Measurements from ENCODE around the gene SLC7A5. TPM values are rescaled to one million over a fixed set of nuclear protein-coding genes. Genes with fewer than 3 reads are reported as not detected.
"Not testable (repeated sequence)": the region's sequence is repeated elsewhere in the genome, so short reads cannot be mapped to it uniquely, and the experiment has no call there.

SLC7A5 gene
- polyA plus RNA-seq, 1 experiment: 60.2 TPM

DNA sequence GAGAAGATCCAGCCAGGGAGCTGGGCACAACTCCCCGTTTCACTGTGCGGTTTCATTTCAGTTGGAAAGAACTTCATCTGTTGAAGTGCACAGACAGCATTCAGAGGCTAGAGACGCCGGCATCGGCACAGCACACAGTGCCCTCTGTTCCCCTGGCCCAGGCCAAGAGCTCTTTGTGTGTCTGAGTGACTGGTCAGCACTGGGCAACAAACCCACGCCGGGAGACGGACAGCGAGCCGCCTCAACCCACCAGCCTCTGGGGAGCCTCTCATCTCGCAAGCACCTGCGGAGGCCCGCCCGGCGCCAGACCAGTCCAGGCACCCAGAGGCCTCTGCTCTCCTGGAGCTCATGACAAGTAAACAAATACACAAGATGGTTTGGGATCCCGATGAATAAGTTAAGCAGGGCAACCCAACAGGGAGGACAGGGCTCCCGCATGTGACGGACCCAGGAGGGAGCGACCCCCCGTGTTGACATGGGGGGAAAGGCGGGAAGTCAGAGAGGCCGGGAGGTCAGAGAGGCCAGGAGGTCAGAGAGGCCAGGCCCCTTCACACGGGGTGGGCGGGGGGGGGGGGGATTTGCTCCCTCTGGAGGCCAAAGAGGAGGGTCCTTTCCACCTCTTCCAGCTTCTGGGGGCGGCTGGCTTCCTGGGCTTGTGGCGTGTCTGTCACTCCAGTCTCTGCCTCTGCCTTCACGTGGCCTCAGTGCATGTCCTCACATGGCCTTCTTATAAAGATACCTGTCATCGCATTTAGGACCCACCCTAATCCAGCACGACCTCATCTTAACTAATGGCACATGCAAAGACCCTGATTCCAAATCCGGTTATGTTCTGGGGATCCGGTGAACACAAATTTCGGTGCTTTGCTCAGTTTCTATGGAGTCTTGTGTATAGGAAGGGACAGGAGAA, 77.8 kb downstream of the SLC7A5 start:
- TF ChIP-seq, protein P1, sequence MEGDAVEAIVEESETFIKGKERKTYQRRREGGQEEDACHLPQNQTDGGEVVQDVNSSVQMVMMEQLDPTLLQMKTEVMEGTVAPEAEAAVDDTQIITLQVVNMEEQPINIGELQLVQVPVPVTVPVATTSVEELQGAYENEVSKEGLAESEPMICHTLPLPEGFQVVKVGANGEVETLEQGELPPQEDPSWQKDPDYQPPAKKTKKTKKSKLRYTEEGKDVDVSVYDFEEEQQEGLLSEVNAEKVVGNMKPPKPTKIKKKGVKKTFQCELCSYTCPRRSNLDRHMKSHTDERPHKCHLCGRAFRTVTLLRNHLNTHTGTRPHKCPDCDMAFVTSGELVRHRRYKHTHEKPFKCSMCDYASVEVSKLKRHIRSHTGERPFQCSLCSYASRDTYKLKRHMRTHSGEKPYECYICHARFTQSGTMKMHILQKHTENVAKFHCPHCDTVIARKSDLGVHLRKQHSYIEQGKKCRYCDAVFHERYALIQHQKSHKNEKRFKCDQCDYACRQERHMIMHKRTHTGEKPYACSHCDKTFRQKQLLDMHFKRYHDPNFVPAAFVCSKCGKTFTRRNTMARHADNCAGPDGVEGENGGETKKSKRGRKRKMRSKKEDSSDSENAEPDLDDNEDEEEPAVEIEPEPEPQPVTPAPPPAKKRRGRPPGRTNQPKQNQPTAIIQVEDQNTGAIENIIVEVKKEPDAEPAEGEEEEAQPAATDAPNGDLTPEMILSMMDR (IDR thresholded peaks at IDR 0.05; ENCODE audit: insufficient read depth, low read depth, low read length): no peak
- ChIA-PET CTCF (interaction anchor here (0.9 to 4.1 kb wide), 8 partner anchors 10 to 80 kb away, joined by 3 to 11 read pairs (median 6); no protein-coding TSS in a partner anchor), POLR2A (no interaction called here)
- DNase-seq (ENCODE audit: low read depth): no peak
- no peaks in the 10 kb centered on the region for H3K36me3 ChIP-seq (ENCODE audit: control insufficient read depth, insufficient read depth, low read length)
- H3K27me3 ChIP-seq (ENCODE audit: control insufficient read depth, insufficient read depth, low read length): peaks cover 1% of the 10 kb centered on the region
- H3K4me3 ChIP-seq (ENCODE audit: low read depth, low read length): no peak overlapping the region

DNA sequence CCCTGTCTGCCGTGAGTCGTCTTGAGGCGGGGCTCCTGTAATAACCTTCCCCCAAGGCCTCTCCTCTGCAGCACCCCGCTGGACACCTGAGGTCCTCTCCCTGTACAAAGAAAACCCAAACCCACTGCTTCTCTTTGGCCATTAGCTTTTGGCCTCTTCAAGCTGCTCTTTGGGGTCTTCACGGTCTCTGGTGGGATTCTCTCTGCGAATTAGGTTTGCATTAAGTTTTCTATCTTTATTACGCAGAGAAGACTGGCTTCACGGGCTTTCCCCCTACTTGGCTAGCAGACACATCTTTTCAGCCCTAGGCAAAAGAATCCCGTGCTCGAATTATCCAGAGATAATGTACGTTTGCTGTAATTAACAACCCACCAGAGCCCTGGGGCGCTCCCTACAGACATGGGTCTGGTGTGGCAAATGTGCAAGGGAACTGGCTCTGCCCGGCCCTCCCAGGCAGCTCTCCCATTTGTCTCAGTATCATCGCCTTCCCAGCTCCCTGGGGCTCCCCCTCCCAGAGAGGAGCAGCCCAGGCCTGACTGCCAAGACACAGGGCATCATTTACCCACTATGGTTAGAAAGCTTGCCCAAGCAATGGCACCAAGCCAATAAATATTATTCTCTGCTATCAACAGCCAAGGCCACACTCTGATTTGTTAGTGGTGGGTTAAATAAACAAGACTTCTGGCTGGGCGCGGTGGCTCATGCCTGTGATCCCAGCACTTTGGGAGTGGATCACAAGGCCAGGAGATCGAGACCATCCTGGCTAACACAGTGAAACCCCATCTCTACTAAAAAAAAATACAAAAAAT, 78.8 kb downstream of the SLC7A5 start:
- TF ChIP-seq, protein P1 (IDR thresholded peaks at IDR 0.05; ENCODE audit: insufficient read depth, low read depth, low read length): no peak
- no peaks in the 10 kb centered on the region for H3K36me3 ChIP-seq (ENCODE audit: control insufficient read depth, insufficient read depth, low read length)
- H3K27me3 ChIP-seq (ENCODE audit: control insufficient read depth, insufficient read depth, low read length): no peaks in the 10 kb centered on the region; the same call in none of the 2 replicates
- POLR2A ChIA-PET: no interaction called here
- H3K4me3 ChIP-seq (ENCODE audit: low read depth, low read length): no peak overlapping the region
- no peak for DNase-seq (ENCODE audit: low read depth)
- CTCF ChIA-PET: interaction anchor here (0.6 to 4.1 kb wide), 7 partner anchors 9 to 129 kb away, joined by 3 to 11 read pairs (median 6); no protein-coding TSS in a partner anchor

DNA sequence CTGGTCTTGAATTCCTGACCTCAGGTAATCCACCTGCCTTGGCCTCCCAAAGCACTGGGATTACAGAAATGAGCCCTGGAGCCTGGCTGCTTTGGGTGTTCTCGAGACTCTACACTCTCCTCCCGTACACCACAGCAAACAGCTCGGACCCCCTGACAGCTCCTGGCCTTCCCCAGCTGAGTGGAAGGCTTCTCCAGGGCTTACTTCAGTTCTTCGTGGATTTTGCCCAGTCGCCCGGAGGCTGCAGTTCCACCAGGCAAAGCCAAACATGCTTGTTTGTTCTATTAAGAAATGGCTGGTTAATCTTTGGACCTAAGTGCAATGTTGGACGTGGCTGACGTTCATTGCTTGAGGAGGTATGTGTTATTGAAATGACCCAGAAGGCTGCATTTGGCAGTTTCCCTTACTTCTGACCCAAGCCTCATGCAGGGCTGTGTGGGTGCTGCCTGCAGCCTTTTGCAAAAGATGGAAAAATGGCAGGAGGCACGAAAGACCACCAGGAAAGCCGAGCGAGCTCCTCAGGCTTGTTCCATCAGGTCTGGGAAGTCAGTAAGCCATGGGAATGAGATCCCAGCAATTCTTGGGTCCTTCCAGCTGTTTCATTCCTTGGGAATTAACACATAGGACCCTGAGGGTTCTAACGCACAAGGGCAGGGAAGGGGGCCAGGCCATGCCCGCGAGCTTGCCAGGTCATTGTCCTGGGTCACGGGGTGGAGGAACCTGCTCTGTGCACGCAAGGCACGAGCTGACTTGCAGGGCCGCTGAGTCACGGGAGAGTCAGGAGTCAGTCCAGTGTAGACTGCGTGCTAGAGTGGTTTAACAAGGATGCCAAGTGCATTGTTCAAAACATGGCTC, 79.6 kb downstream of the SLC7A5 start:
- TF ChIP-seq, protein P1 (IDR thresholded peaks at IDR 0.05; ENCODE audit: insufficient read depth, low read depth, low read length): no peak
- Histone ChIP-seq H3K4me3 (ENCODE audit: low read depth, low read length) (no peak overlapping the region), H3K36me3 (ENCODE audit: control insufficient read depth, insufficient read depth, low read length) (no peaks in the 10 kb centered on the region), H3K27me3 (ENCODE audit: control insufficient read depth, insufficient read depth, low read length) (no peaks in the 10 kb centered on the region)
- CTCF ChIA-PET: interaction anchor here (0.6 to 4.1 kb wide), 5 partner anchors 11 to 405 kb away, joined by 3 to 11 read pairs (median 6); no protein-coding TSS in a partner anchor
- DNase-seq (ENCODE audit: low read depth): peak; percentile 74
- POLR2A ChIA-PET: no interaction called here

DNA sequence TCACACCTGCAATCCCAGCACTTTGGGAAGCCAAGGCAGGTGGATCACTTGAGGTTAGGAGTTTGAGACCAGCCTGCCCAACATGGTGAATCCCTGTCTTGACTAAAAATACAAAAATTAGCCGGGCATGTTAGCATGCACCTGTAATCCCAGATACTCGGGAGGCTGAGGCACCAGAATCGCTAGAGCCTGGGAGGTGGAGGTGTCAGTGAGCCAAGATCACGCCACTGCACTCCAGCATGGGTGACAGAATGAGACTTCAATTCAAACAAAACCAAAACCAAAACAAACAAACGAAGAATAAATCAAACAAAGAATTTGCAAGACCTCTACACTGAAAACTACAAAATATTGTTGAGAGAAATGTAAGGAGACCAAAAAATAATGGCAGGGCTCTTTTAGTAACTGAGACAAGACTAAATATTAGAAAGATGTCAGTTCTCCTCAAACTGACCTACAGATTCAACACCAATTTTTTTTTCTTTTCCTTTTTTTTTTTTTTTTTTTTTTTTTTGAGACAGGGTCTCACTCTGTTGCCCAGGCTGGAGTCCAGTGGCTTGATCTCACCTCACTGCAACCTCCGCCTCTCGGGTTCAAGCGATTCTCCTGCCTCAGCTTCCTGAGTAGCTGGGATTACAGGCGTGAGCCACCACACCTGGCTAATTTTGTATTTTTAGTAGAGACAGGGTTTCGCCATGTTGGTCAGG, 80.4 kb downstream of the SLC7A5 start:
- H3K36me3 ChIP-seq (ENCODE audit: control insufficient read depth, insufficient read depth, low read length); H3K4me3 ChIP-seq (ENCODE audit: low read depth, low read length); DNase-seq (ENCODE audit: low read depth); POLR2A ChIA-PET; H3K27me3 ChIP-seq (ENCODE audit: control insufficient read depth, insufficient read depth, low read length): not testable (repeated sequence)
- CTCF ChIA-PET: interaction anchor here (0.6 to 4.1 kb wide), 5 partner anchors 10 to 405 kb away, joined by 3 to 11 read pairs (median 9); no protein-coding TSS in a partner anchor

DNA sequence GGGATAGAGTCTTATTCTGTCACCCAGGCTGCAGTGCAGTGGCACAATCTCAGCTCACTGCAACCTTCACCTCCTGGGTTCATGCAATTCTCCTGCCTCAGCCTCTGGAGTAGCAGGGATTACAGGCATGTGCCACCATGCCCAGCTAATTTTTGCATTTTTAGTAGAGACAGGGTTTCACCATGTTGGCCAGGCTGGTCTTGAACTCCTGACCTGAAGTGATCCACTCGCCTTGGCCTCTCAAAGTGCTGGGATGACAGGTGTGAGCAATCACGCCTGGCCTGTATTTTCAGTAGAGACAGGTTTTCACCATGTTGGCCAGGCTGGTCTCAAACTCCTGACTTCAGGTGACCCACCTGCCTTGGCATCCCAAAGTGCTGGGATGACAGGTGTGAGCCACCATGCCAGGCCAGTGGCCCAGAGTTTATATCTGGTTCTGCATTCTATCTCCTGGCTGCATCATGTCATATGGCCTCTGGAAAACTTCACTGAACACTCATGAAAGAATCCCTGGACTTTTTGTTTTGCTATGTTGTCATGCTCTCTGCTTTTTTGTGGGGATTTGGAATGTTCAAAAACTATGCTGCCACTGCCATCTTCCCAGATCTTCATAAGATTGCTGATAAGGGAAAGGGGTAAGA, 81.7 kb downstream of the SLC7A5 start:
- CTCF ChIA-PET: interaction anchor here (1.8 to 4.1 kb wide), 3 partner anchors 8 to 83 kb away, joined by 5 to 11 read pairs (median 9); no protein-coding TSS in a partner anchor
- not testable (repeated sequence) for DNase-seq (ENCODE audit: low read depth)

More for the DNA sequence above, 81.7 kb downstream of the SLC7A5 start:
- POLR2A ChIA-PET; H3K4me3 ChIP-seq (ENCODE audit: low read depth, low read length); H3K27me3 ChIP-seq (ENCODE audit: control insufficient read depth, insufficient read depth, low read length); H3K36me3 ChIP-seq (ENCODE audit: control insufficient read depth, insufficient read depth, low read length): not testable (repeated sequence)

All from BJ (cell line).